Skin of body (tissue), 2 donors: ENCODE data around the gene RASL10A. TPM values are rescaled to one million over a fixed set of nuclear protein-coding genes. Genes with fewer than 3 reads are reported as not detected.

ENCODE experiments used
- DNase-seq: peaks from one replicate; lab custom pipeline; 2025; lab: John Stamatoyannopoulos, UW
- total RNA-seq: library from RNA; depleted of rRNA; stranded (reverse); fragments of >200 nt; gene quantifications from one replicate; pipeline ENCODE4 v1.2.3, GENCODE V29; 2014

Gene RASL10A
- total RNA-seq, 1 donor from 2014 or later, result 0.39 TPM

DNA sequence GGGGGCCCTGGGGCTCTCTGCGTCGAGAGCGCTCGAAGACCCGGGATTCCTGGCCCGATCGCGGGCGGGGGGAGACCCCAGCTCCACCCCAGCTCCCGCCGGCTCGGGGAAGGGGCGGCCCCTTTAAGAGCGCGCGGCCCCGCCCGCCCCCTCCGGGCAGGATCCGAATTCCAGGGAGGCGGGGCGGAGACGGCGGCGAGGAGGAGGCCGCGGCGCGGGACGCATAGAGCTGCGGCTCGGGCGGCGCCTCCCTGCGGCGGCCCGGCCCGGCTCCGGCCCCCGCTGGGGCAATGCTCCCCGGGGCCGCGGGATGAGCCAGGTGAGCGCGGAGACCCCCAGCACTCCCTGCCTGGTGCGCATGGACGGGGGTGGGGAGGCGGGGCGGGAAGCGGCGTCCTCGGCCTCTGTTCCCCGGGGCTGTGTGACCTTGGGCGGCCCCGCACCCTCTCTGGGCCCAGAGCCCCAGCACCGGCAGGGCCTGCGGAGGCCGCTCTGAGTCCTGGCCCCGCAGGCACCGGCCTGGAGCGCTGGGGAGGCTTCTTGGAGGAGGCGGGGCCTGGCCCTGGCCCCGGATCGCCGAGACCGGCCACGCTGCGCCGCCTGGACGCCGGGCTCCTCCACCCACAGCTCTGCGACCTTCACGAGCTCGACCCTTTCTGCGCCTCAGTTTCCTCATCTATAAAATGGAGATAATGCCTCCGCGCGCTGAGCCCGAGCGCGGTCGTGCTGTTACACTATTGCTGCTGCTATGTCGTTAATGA is 8.5 kb downstream of the RASL10A start:
- DNase-seq, result peak; percentile 67

GRCh38 chr22:29306175-29306834 is 9.2 kb downstream of the RASL10A start, which contains the start of gene GAS2L1:
GAS2L1 (plus strand) TSS chr22:29306650; CDS start chr22:29308106, 1,456 bp downstream.
- peak; percentile 84 for DNase-seq

DNA sequence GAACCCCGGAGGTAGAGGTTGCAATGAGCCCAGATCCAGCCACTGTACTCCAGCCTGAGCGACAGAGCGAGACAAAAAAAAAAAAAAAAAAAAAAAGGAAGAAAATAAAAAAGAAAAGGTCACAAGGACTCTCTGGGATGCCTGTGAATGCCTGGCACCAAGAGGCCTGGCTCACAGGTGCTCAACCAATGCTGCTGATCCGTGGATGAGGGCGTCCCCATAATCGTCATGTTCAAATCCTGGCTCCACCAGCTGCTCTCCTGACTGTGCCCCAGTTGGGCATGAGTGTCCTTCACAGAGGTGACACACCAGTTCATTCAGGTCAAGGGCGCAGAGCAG is 9.7 kb downstream of the RASL10A start:
- no peak for DNase-seq

DNA sequence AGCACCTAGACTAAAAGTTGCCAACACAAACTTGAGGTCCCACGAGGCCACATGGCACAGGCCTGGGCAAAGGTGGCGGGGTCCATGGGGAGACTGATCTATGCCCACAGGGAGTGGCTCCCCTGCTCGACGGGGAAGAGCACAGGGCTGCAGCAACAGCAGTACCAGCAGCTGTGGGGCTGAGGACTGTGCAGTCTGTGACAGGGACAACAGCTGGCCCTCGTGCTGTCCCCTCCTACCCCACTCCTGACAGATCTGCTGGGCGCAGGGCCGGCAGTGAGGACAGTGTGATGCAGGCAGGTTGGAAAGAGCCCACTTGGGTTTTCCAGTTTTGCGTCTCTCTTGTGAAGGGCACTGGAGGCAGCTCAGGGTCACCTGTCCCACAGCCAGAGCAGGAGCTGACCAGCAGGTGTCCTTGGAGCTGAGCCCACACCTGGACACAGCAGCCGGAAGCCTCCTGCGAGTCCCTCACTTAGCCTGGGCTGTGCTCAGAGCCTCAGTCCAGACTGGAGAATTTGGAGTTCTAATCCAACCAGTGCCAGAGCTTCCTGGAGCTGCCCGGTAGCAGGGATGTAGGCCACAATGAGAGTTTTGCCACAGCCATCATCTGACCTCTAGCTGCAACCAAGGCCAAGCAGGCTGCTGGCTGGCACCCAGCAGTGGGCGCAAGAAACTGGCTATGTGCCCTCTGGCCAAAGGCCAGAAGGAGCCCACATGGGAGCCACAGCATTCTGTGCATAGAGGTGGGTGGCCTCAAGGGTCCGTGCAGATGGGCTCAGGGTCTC is 12.6 kb downstream of the RASL10A start:
- DNase-seq, result no peak

DNA sequence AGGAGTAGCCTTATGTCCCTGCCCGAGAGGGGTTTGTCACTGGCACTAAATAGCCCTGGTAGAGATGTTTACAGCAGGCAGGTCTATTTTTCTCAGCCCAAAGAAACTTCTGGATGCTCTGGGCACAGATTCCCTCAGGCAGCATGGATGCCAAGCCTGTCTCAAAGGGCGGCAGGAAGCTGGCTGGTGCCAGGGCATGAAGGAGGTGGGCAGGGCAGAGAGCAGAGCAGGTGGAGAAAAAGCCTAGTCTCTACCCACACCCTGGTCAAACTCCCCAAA is 13.2 kb downstream of the RASL10A start:
- DNase-seq, result no peak

DNA sequence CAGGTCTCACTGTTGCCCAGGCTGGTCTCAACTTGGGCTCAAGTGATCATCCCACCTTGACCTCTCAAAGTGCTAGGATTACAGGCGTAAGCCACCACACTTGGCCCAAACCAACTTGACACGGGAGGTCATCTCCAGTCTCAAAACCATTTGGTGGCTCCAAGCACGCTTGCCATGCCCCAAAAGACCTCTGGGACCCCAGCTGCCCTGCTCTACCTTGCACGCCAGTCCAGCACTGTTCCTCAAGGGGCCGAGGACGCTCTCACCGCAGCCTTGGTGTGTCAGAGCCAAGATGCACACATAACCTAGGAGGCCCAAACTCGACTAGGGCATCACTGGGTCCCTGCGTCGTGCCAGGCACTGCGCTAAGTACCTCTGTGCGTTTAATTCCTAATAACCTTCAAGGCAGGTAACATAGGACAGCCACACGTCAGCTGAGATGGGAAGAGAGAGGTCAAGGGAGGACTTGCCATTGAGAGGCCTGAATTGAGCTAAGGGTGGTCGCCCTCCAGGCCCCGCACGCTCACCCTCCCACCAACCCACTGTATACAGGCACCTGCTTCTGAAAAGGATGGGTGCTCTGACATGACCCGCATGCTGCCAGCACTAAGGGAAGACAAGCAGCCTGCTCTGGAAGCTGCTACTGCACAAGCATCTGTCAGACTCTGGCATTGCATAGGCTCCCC is 13.6 kb downstream of the RASL10A start:
- no peak for DNase-seq

GRCh38 chr22:29300807-29301601 is 14.5 kb downstream of the RASL10A start:
- DNase-seq, result no peak

GRCh38 chr22:29300467-29300806 is 15.1 kb downstream of the RASL10A start:
- no peak for DNase-seq

DNA sequence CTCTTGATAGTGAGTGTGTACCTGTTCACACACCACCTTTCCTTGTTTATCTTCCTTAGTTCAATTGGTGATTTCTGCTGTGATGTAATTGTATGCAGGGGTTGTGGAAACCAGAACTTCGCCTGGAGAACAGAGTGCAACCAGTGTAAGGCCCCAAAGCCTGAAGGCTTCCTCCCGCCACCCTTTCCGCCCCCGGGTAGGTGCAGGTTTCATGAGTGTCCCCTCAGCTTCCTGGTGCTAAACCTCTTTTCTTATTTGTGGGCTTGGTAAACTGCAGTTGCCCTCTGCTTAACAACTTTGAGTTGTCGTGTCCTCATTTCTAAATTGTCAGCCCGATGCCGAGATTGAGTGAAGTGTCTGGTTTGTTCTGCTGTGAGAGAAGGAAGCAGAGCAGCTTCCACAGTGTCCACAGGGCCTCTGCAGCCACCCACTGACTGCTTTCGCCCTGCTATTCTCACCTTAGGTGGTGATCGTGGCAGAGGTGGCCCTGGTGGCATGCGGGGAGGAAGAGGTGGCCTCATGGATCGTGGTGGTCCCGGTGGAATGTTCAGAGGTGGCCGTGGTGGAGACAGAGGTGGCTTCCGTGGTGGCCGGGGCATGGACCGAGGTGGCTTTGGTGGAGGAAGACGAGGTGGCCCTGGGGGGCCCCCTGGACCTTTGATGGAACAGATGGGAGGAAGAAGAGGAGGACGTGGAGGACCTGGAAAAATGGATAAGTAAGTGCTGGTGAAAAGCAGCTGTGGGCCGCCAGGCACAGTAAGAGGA is 16.2 kb downstream of the RASL10A start:
- DNase-seq, result no peak

GRCh38 chr22:29298641-29299040 is 16.9 kb downstream of the RASL10A start:
- no peak for DNase-seq

- DNase-seq, result no peak
Measured at GRCh38 chr22:29292379-29292778, 23.1 kb downstream of the RASL10A start.

GRCh38 chr22:29291215-29291614 is 24.3 kb downstream of the RASL10A start:
- DNase-seq, result no peak

GRCh38 chr22:29290061-29290460 is 25.4 kb downstream of the RASL10A start:
- no peak for DNase-seq

GRCh38 chr22:29288837-29289236 is 26.7 kb downstream of the RASL10A start:
- no peak for DNase-seq

GRCh38 chr22:29284196-29284595 is 31.3 kb downstream of the RASL10A start:
- no peak for DNase-seq

- no peak for DNase-seq
Measured at GRCh38 chr22:29277927-29278326, 37.6 kb downstream of the RASL10A start.

- no peak for DNase-seq
Measured at GRCh38 chr22:29275819-29276565, 39.5 kb downstream of the RASL10A start.

GRCh38 chr22:29275167-29275566 is 40.3 kb downstream of the RASL10A start:
- no peak for DNase-seq

GRCh38 chr22:29272624-29273023 is 42.9 kb downstream of the RASL10A start:
- no peak for DNase-seq
